NCI-H2171 (cell line): Measurements from ENCODE around the gene DIAPH3.

ENCODE experiments used
- DNase-seq: peaks from one replicate; lab custom pipeline; 2025; lab: John Stamatoyannopoulos, UW

The DIAPH3 gene

DNA sequence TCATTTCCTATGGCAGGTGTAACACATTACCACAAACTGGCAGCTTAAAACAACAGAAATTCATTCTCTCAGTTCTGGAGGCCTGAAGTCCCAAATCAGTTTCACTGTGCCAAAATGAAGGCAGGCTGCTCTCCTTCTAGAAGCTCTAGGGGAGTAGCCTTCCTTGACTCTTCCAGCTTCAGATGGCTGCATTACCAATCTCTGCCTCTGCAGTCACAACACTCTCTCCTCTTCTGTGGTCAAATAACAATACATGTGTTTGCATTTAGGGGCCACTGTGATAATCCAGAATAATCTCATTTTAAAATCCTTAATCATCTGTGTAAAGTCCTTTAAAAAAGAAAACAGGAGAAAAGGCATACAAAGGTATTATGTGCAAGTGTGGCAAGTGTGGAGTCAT, 7.8 kb downstream of the DIAPH3 start:
- no peak for DNase-seq

GRCh38 chr13:60152904-60153303, 10.8 kb downstream of the DIAPH3 start:
- DNase-seq = no peak

GRCh38 chr13:60152114-60152513, 11.6 kb downstream of the DIAPH3 start:
- no peak for DNase-seq

GRCh38 chr13:60150538-60150937, 13.2 kb downstream of the DIAPH3 start:
- DNase-seq = no peak

DNA sequence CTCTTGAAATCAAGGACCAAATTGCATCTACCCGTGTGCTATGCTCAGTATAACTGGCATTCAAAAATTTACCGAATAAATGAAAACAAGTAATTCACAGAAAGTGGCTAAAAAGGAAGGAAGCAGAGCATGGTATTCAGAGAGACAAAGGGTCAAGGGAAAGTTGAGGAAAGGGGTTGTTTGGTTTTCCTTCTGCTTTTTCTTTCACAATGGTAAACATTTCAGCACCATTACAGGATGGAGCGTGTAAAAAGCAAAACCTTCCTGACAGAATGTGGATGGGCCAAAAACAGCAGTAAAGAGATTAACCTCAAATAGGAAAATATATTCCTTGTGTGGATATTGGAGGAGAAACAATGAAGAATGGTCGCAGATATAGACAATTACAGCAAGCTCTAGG, 14.8 kb downstream of the DIAPH3 start:
- DNase-seq = no peak

GRCh38 chr13:60147361-60147760, 16.4 kb downstream of the DIAPH3 start:
- DNase-seq = no peak

DNA sequence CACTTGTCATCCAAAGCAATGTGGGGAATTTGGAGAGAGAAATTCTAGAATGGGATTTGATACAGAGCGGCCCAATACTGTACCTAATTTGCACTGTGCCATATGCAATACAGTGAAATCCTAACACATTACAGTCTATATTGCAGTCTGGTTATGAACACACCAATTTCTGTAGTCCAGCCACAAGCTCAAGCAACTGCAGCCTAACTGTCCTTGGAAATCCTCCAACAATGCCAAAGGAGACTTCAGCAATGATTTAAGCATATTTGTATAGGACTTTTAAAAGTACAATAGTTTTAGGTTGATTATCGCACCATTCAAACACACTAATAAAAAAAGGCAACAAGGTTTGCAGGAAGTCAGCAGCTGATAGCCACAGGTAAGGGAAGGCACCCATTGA, 17.3 kb downstream of the DIAPH3 start:
- no peak for DNase-seq

DNA sequence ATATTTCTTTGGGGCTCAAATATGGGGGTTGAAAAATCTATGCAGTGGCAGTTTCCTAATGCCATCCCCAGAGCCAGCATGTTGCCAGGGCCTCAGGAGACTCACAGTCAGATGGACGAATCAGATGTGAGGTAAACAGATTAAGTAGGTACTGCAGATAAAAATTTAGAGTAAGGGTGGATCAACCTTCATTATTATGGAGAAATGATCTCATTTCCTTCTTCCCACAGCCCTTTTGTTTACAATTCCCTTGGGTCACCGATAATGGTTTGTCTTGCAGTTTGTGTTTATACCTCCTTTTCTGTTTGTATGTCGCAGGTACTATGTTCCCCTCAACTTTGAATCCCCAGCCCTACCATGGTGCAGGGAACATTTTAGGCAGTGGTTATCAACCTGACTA, 20.0 kb downstream of the DIAPH3 start:
- DNase-seq = no peak

GRCh38 chr13:60139272-60139671, 24.5 kb downstream of the DIAPH3 start:
- DNase-seq = no peak

GRCh38 chr13:60138674-60139073, 25.1 kb downstream of the DIAPH3 start:
- no peak for DNase-seq

- DNase-seq = no peak
Observed at GRCh38 chr13:60137911-60138560, 25.7 kb downstream of the DIAPH3 start.

DNA sequence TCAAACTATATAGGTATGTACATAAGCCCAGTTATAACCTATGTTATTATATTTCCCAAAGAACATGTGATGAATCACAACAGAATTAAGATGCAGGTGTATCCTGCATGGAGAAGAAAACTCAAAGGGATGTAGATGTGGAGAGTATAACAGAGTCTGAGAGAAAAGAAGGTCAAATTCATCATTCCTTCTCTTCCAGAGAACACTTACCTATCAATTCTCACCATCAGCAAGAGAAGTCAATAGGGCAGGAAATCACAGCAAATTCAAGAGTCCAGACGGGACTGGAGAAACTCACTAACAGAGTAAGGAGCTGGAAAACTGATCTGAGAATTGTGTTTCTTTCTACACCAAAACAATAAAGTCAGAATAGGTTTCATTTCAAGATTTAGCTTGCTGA, 28.4 kb downstream of the DIAPH3 start:
- DNase-seq = no peak

- DNase-seq = no peak
Observed at GRCh38 chr13:60134376-60134775, 29.4 kb downstream of the DIAPH3 start.

DNA sequence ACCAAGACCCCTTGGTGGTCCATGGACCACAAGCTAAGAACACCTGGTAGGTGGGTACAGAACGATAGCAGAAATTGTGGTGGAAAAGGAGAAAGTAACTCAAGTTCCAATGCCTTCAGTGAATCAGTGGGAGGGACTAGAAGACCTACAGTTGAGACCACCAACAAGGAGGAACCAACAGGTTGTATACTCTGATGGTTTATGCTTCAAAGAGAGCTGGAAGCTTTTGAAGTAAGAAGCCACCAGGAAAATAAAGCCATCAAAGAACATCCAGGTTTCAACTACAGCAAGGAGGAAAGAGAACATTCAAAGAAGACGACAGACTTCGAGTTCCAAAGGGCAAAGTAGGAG, 42.4 kb downstream of the DIAPH3 start:
- no peak for DNase-seq

DNA sequence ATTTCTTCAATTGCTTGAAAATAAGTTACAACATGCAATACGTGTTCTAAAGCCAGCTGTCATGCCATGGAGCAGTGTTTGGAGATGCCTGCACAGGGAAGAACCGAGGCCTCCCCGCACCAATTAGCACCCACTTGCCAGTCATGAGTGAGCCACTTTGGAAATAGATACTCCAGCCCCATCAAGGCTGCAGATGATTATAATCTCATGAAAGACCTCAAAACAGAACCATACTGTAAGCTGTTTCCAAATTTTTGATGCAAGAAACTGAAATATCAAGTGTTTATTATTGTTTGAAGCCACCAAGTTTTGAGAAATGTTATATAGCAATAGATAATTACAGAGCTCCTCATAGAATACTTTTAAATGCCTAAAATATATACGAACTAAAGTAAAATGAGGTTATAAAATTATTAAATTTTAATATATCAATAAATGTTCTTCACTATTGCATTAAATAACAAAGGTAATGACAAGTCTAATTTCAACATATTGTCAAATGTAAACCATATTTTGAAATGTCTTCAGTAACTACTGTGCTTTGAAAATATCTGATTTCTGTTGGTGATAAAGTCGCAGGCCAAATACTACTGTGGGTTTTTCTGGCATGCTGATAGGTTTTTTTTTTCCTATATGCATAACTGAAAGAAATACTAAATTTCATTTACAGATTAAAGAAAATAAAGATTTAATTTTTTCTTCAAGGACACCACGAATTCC, 43.0 kb downstream of the DIAPH3 start:
- no peak for DNase-seq

DNA sequence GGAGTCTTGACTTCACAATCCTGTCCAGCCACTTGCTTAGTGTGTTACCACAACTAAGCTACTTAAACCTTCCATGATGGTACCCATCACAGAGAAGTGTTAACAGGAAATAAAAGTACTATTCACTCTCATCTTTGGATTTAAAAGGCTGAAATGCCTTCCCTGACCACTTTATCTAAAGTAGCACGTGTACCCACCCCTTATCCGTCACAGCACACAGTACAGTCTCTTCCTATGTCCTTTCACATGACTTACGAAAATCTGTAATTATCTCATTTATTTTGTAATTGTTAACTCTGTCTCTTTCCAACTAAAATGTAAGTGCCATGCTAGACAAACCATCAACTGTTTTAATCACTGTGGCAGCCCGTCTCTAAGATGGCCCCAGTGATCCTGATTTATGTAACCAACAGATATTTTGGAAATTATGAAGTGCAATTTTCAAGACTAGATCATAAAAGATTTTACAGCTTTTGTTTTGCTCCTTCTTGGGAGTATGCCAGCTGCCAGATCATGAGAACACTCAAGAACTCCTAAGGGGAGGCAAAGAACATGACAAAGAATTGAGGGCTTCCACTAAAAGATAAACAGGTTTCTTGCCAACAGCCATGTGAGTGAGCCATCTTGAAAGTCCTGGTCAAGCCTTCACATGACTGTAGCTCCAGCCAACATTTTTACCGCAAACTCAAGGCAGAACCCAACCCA, 44.9 kb downstream of the DIAPH3 start:
- no peak for DNase-seq

DNA sequence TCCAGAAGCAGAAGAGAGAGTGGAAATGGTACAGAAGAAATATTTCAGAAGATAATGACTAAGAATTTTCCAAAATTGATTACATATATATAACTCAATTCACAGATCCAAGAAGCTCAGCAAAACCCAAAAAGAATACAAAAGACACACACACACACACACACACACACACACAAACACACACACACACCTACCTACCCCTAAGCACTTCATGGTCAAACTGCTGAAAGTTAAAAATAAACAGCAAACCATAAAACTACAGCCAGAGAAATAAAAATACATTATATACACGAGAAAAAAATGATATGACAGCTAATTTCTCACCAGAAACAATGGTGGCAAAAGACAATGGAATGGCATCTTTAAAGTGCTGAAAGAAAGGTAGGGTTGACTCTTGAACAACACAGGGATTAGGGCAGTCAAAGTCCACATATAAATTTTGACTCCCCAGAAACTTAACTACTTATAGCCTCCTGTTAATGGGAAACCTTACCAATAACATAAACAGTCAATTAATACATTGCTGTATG, 49.2 kb downstream of the DIAPH3 start:
- no peak for DNase-seq

- DNase-seq = no peak
Observed at GRCh38 chr13:60112771-60113170, 51.0 kb downstream of the DIAPH3 start.

- DNase-seq = no peak
Observed at GRCh38 chr13:60111691-60112090, 52.0 kb downstream of the DIAPH3 start.

GRCh38 chr13:60109285-60109684, 54.4 kb downstream of the DIAPH3 start:
- DNase-seq = no peak

- DNase-seq = no peak
Observed at GRCh38 chr13:60108589-60108988, 55.1 kb downstream of the DIAPH3 start.

DNA sequence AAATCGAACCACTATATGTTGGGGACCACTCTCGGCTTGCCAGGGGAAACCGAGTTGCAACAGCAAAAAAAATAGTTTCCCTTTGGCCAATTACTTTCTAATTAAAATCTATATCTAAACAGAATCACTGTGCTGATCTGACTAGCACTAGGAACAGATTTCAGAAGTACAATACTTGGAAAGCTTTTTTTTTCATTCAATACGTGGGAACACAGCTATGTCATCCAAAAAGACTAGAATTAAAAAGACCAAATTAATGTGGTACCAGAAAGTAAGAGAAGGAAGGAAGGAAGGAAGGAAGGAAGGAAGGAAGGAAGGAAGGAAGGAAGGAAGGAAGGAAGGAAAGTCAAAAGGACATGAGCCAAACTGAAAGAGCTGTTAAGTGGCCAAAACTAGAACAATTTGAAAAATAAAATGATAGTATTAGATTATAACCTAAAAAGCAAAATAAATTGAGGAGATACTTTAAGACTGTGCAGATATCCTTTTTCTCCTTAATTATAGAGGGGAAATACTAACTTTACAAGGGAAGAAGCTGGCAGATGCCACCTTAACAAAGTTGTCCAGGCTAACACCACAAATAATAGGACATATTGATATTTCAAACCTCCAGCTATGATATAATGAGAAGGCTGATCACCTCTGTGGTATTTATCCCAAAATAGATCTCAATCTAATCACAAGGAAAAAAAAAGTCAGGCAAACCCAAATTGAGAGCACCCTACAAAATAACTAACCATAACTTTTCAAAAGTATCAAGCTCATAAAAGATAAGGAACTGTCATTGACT, 63.9 kb downstream of the DIAPH3 start:
- DNase-seq = no peak
